GM18873 (cell line): ENCODE measurements around the gene MME.

Experiments used
- ATAC-seq: cut with Tn5 transposase; IDR thresholded peaks from one replicate; pipeline ENCODE4 v1.9.1; 2021; ENCODE audit warnings: mild to moderate bottlenecking, moderate library complexity, moderate number of reproducible peaks; ENCODE audit not compliant: unreplicated experiment, low FRiP score

MME gene

GRCh38 chr3:155079746-155080487 is at the start of gene MME:
Gene MME (plus strand): TSS chr3:155080319. CDS start chr3:155084168, 3,849 bp downstream.
- ATAC-seq, result no peak

DNA sequence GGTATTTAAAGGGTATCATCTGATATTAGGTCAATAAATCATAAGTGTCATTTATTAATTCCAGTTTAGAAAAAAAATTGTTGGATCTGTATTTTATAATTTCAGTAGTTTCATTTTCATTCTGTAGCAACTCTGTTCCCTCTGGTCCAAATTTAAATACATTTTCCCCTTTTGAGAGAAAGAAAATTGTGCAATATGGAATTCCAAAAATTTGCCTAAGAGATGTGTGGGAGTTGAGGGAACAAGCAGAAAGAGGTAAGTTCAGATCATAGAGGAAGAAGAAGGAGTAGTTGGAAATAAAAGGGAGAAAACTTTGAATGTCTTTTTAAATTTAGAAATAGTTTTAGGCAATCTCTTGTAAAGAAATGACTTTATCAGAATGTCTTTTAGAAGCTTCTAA is 48.9 kb upstream of the MME start:
- ATAC-seq, result no peak

- no peak for ATAC-seq
These were observed 47.2 kb upstream of the MME start for GRCh38 chr3:155032918-155033317.

- ATAC-seq, result no peak
These were observed 45.3 kb upstream of the MME start for GRCh38 chr3:155034786-155035185.

DNA sequence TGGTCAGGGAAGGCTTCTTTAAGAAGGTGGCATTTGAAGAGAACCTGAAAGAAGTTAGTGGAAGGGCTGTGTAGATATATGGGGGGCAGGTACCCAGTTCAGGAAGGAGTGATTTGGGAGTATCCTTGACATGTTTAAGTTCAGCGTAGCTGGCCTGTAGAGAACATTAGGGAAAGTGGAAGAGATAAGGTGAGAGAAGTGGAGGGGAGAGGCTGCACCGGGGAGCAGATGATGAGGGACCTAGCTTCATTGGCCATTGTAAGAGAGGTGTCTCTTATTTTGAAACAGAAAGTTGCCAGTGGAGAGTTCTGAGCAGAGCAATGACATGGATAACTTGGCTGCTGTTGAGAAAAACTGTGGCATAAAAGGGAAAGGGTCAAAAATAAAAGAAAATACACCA is 44.6 kb upstream of the MME start:
- ATAC-seq, result no peak

- no peak for ATAC-seq
These were observed 42.5 kb upstream of the MME start for GRCh38 chr3:155037508-155038202.

GRCh38 chr3:155038203-155038554 is 41.9 kb upstream of the MME start:
- no peak for ATAC-seq

- ATAC-seq, result no peak
These were observed 33.2 kb upstream of the MME start for GRCh38 chr3:155046935-155047334.

GRCh38 chr3:155047672-155048071 is 32.4 kb upstream of the MME start:
- no peak for ATAC-seq

DNA sequence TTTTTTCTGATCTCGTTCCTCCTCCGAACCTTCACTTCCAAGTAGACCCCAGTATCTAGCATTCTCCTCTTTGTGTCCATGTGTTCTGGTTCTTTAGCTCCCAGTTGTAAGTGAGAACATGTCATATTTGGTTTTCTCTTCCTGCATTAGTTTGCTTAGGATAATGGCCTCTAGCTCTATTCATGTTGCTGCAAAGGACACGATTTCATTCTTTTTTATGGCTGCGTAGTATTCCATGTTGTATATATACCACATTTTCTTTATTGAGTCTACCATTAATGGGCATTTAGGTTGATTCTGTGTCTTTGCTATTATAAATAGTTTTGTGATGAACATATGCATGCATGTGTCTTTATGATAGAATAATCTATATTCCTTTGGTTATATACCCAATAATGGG is 30.2 kb upstream of the MME start:
- no peak for ATAC-seq

- no peak for ATAC-seq
These were observed 27.6 kb upstream of the MME start for GRCh38 chr3:155052470-155052869.

DNA sequence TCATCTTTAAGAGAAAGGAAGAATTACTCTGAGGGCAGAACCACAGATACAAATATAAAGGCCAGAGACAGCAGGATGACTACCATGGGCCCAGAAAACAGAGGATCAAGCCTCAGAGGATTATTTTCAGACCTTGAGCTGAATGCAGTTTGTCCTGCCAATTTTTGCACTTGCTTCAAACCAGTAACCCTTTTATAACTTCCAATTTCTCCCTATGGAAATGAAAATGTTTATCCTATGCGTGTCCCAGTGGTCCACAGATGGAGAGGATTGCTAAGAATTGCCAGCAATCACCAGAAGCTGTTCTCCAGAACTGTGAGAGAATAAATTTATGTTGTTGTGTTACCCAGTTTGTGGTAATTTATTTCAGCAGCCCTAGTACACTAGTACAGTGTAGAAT is 26.4 kb upstream of the MME start:
- no peak for ATAC-seq

GRCh38 chr3:155064920-155065319 is 15.2 kb upstream of the MME start:
- ATAC-seq, result no peak

DNA sequence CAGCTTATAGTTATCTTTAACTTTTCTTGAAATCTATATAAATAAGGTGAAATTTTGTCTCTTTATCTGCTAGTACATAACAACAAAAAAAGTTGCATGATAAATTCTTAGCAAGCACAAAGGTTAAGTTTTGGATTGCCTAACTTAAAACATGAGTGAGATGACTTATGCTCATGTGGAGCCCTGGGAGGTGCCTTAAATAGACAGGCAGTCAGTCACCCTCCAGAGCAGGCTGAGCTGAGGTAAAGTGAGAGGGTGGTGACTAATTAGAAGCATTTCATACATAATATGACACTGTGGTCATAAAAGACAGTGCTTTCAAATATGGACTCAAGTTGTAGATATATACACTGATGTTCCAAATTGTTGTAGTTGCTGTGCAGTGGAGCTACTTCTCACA is 14.6 kb upstream of the MME start:
- no peak for ATAC-seq

DNA sequence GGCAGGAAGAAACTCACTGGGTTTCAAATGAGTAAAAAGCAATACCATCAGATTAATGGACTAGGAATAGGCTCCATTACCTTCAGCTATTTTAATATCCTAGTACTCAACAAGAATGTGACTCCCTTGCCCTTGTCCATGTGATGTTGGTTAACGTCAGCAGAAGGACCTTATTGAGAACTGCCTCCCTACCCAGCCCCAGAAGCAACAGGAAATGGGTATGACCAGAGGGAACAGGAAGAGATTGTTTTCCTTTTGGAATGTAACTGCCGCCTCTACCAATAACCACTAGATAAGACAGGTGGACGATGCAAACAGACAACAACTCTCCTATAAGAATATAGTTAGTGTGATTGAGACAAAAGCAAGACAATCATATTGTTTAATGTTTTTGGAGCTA is 10.4 kb upstream of the MME start:
- ATAC-seq, result no peak

GRCh38 chr3:155070316-155070715 is 9.8 kb upstream of the MME start:
- no peak for ATAC-seq

DNA sequence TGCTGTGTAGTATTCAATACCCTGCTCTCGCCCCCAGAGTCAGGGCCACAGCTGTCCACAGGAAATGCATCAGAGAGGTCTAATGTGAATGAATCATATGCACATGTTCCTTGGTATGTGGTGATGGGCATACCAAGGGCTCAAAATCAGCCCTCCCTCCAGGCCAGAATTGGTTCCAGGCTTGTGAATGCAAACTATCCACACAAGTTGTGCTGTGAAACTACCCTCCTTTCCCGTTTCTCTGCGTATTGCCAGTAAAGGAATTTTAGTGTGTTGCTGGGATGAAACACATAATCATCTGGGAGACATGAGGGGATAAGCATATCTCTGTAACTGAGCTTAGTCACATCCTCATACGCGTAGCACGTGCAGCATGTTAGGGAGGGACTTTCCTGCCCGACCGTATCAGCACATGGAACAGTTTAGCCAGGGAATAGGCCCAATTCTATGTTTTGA is 9.2 kb upstream of the MME start:
- ATAC-seq, result no peak

- no peak for ATAC-seq
These were observed 4.9 kb upstream of the MME start for GRCh38 chr3:155075200-155075599.

- ATAC-seq, result no peak
These were observed 3.2 kb upstream of the MME start for GRCh38 chr3:155076888-155077287.

GRCh38 chr3:155078711-155079467 is 1.2 kb upstream of the MME start:
- no peak for ATAC-seq

- no peak for ATAC-seq
These were observed 712 bp upstream of the MME start for GRCh38 chr3:155079468-155079745.

DNA sequence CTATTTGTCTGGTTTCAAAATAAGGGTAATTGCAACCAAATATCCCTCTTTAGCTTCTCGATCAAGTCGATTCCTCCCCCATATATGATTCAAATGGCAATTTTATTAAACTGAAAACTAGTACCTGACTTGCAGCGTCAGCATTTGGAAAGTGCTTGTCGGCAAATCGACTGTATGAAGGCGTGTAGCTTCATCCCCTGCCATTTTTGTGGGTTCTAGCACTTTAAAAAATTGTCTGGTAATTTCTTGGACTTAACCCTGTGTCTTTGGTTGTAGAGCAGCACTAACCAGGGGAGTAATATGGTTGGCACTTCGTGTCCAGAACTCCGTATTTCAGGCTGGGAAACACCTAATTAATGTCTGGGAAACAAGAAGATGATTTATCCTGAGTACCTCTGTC is 573 bp downstream of the MME start:
- ATAC-seq, result no peak
